ENCODE results near the gene ZER1. TPM values are rescaled to one million over a fixed set of nuclear protein-coding genes. Genes with fewer than 3 reads are reported as not detected.

ZER1 gene
- total RNA-seq, 2 donors from 2014 or later: 61.6 to 72.6 TPM

DNA sequence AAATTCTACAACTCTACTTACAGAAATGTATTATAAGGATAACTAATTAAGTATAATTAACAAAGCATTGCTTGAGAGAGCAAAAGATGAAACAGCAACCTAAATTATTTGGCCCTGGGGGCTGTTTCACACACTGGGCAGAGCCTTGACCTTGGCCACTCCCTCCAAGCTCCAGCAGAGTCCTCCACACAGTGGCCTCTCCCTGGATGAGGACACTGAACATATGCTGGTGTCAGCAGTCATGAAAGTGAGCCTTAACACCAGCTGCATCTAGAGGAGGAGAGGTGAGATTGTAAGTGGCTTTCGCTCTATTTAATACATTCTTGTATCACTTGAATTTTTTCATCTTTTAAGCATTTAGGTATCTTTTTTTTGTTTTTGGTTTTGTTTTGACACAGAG is 24.5 kb downstream of the ZER1 start:
- TF ChIP-seq, protein P1, sequence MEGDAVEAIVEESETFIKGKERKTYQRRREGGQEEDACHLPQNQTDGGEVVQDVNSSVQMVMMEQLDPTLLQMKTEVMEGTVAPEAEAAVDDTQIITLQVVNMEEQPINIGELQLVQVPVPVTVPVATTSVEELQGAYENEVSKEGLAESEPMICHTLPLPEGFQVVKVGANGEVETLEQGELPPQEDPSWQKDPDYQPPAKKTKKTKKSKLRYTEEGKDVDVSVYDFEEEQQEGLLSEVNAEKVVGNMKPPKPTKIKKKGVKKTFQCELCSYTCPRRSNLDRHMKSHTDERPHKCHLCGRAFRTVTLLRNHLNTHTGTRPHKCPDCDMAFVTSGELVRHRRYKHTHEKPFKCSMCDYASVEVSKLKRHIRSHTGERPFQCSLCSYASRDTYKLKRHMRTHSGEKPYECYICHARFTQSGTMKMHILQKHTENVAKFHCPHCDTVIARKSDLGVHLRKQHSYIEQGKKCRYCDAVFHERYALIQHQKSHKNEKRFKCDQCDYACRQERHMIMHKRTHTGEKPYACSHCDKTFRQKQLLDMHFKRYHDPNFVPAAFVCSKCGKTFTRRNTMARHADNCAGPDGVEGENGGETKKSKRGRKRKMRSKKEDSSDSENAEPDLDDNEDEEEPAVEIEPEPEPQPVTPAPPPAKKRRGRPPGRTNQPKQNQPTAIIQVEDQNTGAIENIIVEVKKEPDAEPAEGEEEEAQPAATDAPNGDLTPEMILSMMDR (IDR thresholded peaks at IDR 0.05): no peak
- Histone ChIP-seq H3K9me3 (no peaks in the 10 kb centered on the region), H3K27ac (no peak overlapping the region), H3K4me3 (no peak overlapping the region), H3K27me3 (no peaks in the 10 kb centered on the region), H3K36me3 (peaks cover 22% of the 10 kb centered on the region), H3K4me1 (no peaks in the 10 kb centered on the region)
- DNase-seq (ENCODE audit: low spot score): no peak

DNA sequence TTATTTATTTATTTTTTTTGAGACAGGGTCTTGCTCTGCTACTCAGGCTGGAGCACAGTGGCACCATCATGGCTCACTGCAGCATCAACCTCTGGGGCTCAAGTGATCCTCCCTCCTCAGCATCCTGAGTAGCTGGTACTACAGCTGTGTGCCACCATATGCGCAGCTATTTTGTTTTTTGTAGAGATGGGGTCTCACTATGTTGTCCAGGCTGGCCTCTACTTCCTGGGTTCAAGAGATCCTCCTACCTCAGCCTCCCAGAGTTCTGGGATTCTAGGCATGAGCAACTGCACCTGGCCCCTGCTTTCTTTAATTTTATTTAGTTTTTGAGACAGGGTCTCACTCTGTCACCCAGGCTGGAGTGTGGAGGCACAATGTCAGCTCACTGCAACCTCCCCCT is 28.3 kb downstream of the ZER1 start:
- TF ChIP-seq, protein P1 (IDR thresholded peaks at IDR 0.05): no peak
- Histone ChIP-seq H3K36me3 (peaks cover 24% of the 10 kb centered on the region), H3K27me3 (no peaks in the 10 kb centered on the region), H3K9me3 (no peaks in the 10 kb centered on the region), H3K4me3 (no peak overlapping the region), H3K4me1 (no peaks in the 10 kb centered on the region), H3K27ac (no peak overlapping the region)
- DNase-seq (ENCODE audit: low spot score): no peak

GRCh38 chr9:128742401-128742800 is 29.3 kb downstream of the ZER1 start:
- no peak overlapping the region for H3K27ac ChIP-seq
- TF ChIP-seq, protein P1 (IDR thresholded peaks at IDR 0.05): no peak

GRCh38 chr9:128735373-128735772 is 36.4 kb downstream of the ZER1 start:
- no peak for DNase-seq (ENCODE audit: low spot score)
- no peaks in the 10 kb centered on the region for H3K9me3 ChIP-seq
- TF ChIP-seq, protein P1 (IDR thresholded peaks at IDR 0.05): no peak
- H3K27me3 ChIP-seq: no peaks in the 10 kb centered on the region
- no peaks in the 10 kb centered on the region for H3K4me1 ChIP-seq
- H3K27ac ChIP-seq: no peak overlapping the region
- H3K4me3 ChIP-seq: no peak overlapping the region
- peaks cover 33% of the 10 kb centered on the region for H3K36me3 ChIP-seq

More at GRCh38 chr9:128742401-128742800, 29.3 kb downstream of the ZER1 start:
- no peak for DNase-seq (ENCODE audit: low spot score)
- H3K27me3 ChIP-seq: no peaks in the 10 kb centered on the region
- H3K4me1 ChIP-seq: no peaks in the 10 kb centered on the region
- H3K4me3 ChIP-seq: no peak overlapping the region
- H3K9me3 ChIP-seq: no peaks in the 10 kb centered on the region
- H3K36me3 ChIP-seq: peaks cover 26% of the 10 kb centered on the region

DNA sequence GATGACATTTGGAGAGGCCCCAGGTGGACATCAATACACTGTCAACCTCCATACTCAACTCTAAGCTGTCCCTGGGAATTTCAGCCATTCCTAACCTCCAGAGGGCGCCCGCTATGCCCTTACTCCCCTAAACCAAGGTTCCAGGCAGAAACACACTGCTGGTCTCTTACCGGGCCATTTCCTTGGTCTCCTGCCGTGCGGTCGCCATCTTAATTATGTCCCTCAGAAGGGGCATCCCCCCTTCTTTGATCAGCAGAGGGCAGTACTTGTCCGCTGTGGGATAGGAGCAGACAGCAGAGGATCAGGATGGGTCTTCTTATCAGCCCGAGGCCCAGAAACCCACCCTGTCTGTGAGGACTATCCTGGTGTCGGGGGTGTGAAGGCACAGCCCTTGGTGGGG is 38.5 kb downstream of the ZER1 start:
- Histone ChIP-seq H3K36me3 (peaks cover 24% of the 10 kb centered on the region), H3K27ac (peak overlapping the region in 1 of 2 donors; percentile 22)

GRCh38 chr9:128732576-128732975 is 39.2 kb downstream of the ZER1 start:
- no peak for DNase-seq (ENCODE audit: low spot score)
- H3K4me1 ChIP-seq: no peaks in the 10 kb centered on the region
- no peak overlapping the region for H3K27ac ChIP-seq
- H3K9me3 ChIP-seq: no peaks in the 10 kb centered on the region
- no peaks in the 10 kb centered on the region for H3K27me3 ChIP-seq
- TF ChIP-seq, protein P1 (IDR thresholded peaks at IDR 0.05): no peak
- H3K4me3 ChIP-seq: no peak overlapping the region
- H3K36me3 ChIP-seq: peaks cover 24% of the 10 kb centered on the region

More for the DNA sequence above, 38.5 kb downstream of the ZER1 start:
- no peaks in the 10 kb centered on the region for H3K27me3 ChIP-seq
- DNase-seq (ENCODE audit: low spot score): peak; percentile 73
- H3K9me3 ChIP-seq: no peaks in the 10 kb centered on the region
- TF ChIP-seq, protein P1 (IDR thresholded peaks at IDR 0.05): peak; percentile 34 to 71
- H3K4me3 ChIP-seq: no peak overlapping the region
- H3K4me1 ChIP-seq: no peaks in the 10 kb centered on the region
